ENCODE data around the gene EFNA1.

GRCh38 chr1:155139895-155140629 lies 12.4 kb downstream of the EFNA1 start, which contains the start of gene DPM3:
- TF ChIP-seq CTCF (conservative IDR thresholded peaks at IDR 0.05; ENCODE audit: low read depth, low read length) (no peak), EZH2phosphoT487 (IDR thresholded peaks at IDR 0.05; ENCODE audit: borderline replicate concordance, low read length) (no peak)

Data from PC-3 (cell line).